Endodermal cell (in vitro differentiated cells): ENCODE data around the gene TPK1. TPM values are rescaled to one million over a fixed set of nuclear protein-coding genes. Genes with fewer than 3 reads are reported as not detected.

ENCODE experiments used
- DNase-seq: peaks from one replicate; pipeline ENCODE4 v3.0.0-alpha.2; 2017
- H3K27ac ChIP-seq: 2 replicates; pipeline ENCODE4 v1.5.1; 2013; ENCODE audit warnings: mild to moderate bottlenecking, low read depth, low read length, moderate library complexity
- H3K27me3 ChIP-seq: 2 replicates; pipeline ENCODE4 v1.6.1; 2013; ENCODE audit warnings: mild to moderate bottlenecking, low read length, moderate library complexity; ENCODE audit not compliant: insufficient read depth, control insufficient read depth, poor library complexity, severe bottlenecking
- H3K36me3 ChIP-seq: 2 replicates; pipeline ENCODE4 v1.7.0; 2013; ENCODE audit warnings: mild to moderate bottlenecking, low read length, moderate library complexity; ENCODE audit not compliant: control insufficient read depth, insufficient read depth
- H3K4me1 ChIP-seq: one replicate; pipeline ENCODE4 v1.7.0; 2013; ENCODE audit warnings: low read length; ENCODE audit not compliant: control insufficient read depth, insufficient read depth
- H3K4me3 ChIP-seq: 2 replicates; pipeline ENCODE4 v1.5.1; 2013; ENCODE audit warnings: mild to moderate bottlenecking, low read length, moderate library complexity
- H3K9ac ChIP-seq: 2 replicates; pipeline ENCODE4 v1.6.1; 2013; ENCODE audit warnings: mild to moderate bottlenecking, low read length, moderate library complexity; ENCODE audit not compliant: poor library complexity, severe bottlenecking; ENCODE audit errors: extremely low read depth
- H3K9me3 ChIP-seq: 2 replicates; pipeline ENCODE4 v1.6.1; 2013; ENCODE audit warnings: mild to moderate bottlenecking, low read length, moderate library complexity; ENCODE audit not compliant: control insufficient read depth
- H3K27ac Mint-ChIP-seq: 2 replicates; pipeline ENCODE4 v1.8.0; 2020; ENCODE audit warnings: mixed read lengths
- H3K27me3 Mint-ChIP-seq: 2 replicates; pipeline ENCODE4 v1.8.0; 2021; ENCODE audit warnings: mild to moderate bottlenecking, mixed read lengths; ENCODE audit not compliant: insufficient read depth
- H3K36me3 Mint-ChIP-seq: 2 replicates; pipeline ENCODE4 v1.8.0; 2020; ENCODE audit warnings: low read depth, mixed read lengths
- H3K4me1 Mint-ChIP-seq: 2 replicates; pipeline ENCODE4 v1.8.0; 2020; ENCODE audit warnings: mixed read lengths
- H3K4me3 Mint-ChIP-seq: 2 replicates; pipeline ENCODE4 v1.8.0; 2020; ENCODE audit warnings: mild to moderate bottlenecking, moderate library complexity, mixed read lengths
- H3K9me3 Mint-ChIP-seq: 2 replicates; pipeline ENCODE4 v1.8.0; 2020; ENCODE audit warnings: mild to moderate bottlenecking, mixed read lengths
- CTCF ChIP-seq: fragments of 200-600 bp; sonication (generic); conservative IDR thresholded peaks from 2 replicates; pipeline ENCODE4 v1.5.0; 2021; ENCODE audit warnings: antibody characterized with exemption, mild to moderate bottlenecking
- WGBS, 2 experiments: methylation state at CpG; one replicate each; pipeline versions ENCODE4 v1.1.5 to v1.1.7; 2013; ENCODE audit warnings: missing lambda C conversion rate in 2 of 2, mixed read lengths in 1 of 2; ENCODE audit not compliant: insufficient coverage in 1 of 2, insufficient read length in 1 of 2; 5-methylcytosine and 5-hydroxymethylcytosine counted together
- total RNA-seq, 2 donors: library from RNA; stranded (reverse); fragmentation: NEBNext Ultra II Directional in 1 of 2; extraction: Animal tissue kit (Norgen Biotek cat#: 25700) in 1 of 2; gene quantifications; 2 replicates in 1 of 2; 3 replicates in 1 of 2; pipeline ENCODE4 v1.2.1, GENCODE V29; 2021

Gene TPK1
- total RNA-seq, 2 donors from 2014 or later: 9.7 TPM

- TF ChIP-seq CTCF: no peak
- no peak overlapping the region for H3K4me3 Mint-ChIP-seq
- Histone ChIP-seq H3K36me3 (peaks cover 3% of the 10 kb centered on the region), H3K27ac (no peak overlapping the region), H3K4me3 (no peak overlapping the region), H3K27me3 (no peaks in the 10 kb centered on the region), H3K9ac (no peak overlapping the region), H3K9me3 (no peaks in the 10 kb centered on the region), H3K4me1 (peaks cover 6% of the 10 kb centered on the region)
- no peak for DNase-seq
- H3K27ac Mint-ChIP-seq: no peak overlapping the region
- H3K9me3 Mint-ChIP-seq: no peaks in the 10 kb centered on the region
- peaks cover 3% of the 10 kb centered on the region for H3K36me3 Mint-ChIP-seq
- peaks cover 7% of the 10 kb centered on the region for H3K27me3 Mint-ChIP-seq
- H3K4me1 Mint-ChIP-seq: peaks cover 29% of the 10 kb centered on the region
Measured at GRCh38 chr7:144820552-144820951, 15.3 kb downstream of the TPK1 start.

- Mint-ChIP-seq H3K27ac (no peak overlapping the region), H3K9me3 (no peaks in the 10 kb centered on the region), H3K4me3 (no peak overlapping the region), H3K36me3 (peaks cover 4% of the 10 kb centered on the region), H3K4me1 (peaks cover 26% of the 10 kb centered on the region), H3K27me3 (peaks cover 2% of the 10 kb centered on the region)
- no peak for DNase-seq
- H3K4me1 ChIP-seq: peaks cover 6% of the 10 kb centered on the region
- no peak for TF ChIP-seq CTCF
- no peak overlapping the region for H3K9ac ChIP-seq
- no peak overlapping the region for H3K4me3 ChIP-seq
- H3K27me3 ChIP-seq: no peaks in the 10 kb centered on the region
- WGBS, 2 experiments: 96% methylated on average over 1 of the region's 1 CpG; no CpG with 5 or more reads in 1 of the 2 experiments
- H3K27ac ChIP-seq: no peak overlapping the region
- no peaks in the 10 kb centered on the region for H3K9me3 ChIP-seq
- H3K36me3 ChIP-seq: peaks cover 5% of the 10 kb centered on the region
Measured at GRCh38 chr7:144819566-144819965, 16.3 kb downstream of the TPK1 start.

DNA sequence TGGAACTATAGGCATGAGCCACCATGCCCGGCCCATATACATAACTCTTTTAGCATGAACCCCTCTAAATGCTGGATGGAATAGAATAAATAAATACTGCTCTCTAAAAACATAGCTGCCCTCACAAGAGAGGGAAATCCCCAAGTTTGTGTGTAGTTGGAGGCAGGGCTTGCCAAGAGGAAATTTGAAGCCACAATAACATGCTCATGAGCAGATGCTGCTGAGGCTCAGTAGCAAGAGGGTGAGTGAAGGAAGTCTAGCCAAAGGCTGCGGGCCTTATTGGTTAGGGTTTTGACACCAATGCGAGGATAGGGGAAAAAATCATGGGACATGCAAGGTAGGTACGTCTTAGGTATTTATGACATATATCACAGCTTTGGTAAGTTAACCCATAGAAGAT lies 17.3 kb downstream of the TPK1 start:
- H3K27ac Mint-ChIP-seq: no peak overlapping the region
- H3K4me1 ChIP-seq: peaks cover 6% of the 10 kb centered on the region
- WGBS, 2 experiments: 73 to 98% methylated on average over 3 to 4 of the region's 4 CpGs

More for the DNA sequence above, 17.3 kb downstream of the TPK1 start:
- no peaks in the 10 kb centered on the region for H3K9me3 Mint-ChIP-seq
- Histone ChIP-seq H3K9ac (no peak overlapping the region), H3K36me3 (peaks cover 5% of the 10 kb centered on the region), H3K4me3 (no peak overlapping the region), H3K27me3 (no peaks in the 10 kb centered on the region), H3K27ac (no peak overlapping the region), H3K9me3 (no peaks in the 10 kb centered on the region)
- H3K4me1 Mint-ChIP-seq: peaks cover 26% of the 10 kb centered on the region
- no peak overlapping the region for H3K4me3 Mint-ChIP-seq
- no peaks in the 10 kb centered on the region for H3K27me3 Mint-ChIP-seq
- DNase-seq: no peak
- no peak for TF ChIP-seq CTCF
- H3K36me3 Mint-ChIP-seq: peaks cover 4% of the 10 kb centered on the region
